ENCODE results near the gene KIR2DL4. TPM values are rescaled to one million over a fixed set of nuclear protein-coding genes. Genes with fewer than 3 reads are reported as not detected.

KIR2DL4 gene
- total RNA-seq, 1 experiment from 2014 or later: not detected

- TF ChIP-seq MAX (IDR thresholded peaks at IDR 0.05) (no peak), EZH2 (IDR thresholded peaks at IDR 0.05) (no peak), SP1 (IDR thresholded peaks at IDR 0.05; ENCODE audit: low read depth) (no peak)
Measured at GRCh38 chr19:54791476-54791875, 11.9 kb upstream of the KIR2DL4 start (continued).

- intact Hi-C loops (cut with micrococcal nuclease): no loop called here
- Histone ChIP-seq H3K4me3 (replicated peaks in 1 of 2; ENCODE audit: low read depth in 1 of 2, low read length in 2 of 2) (no peak overlapping the region), H3K9me2 (ENCODE audit: insufficient read depth) (no peaks in the 10 kb centered on the region), H3K27me3 (ENCODE audit: insufficient read depth, low read length) (peaks cover 40% of the 10 kb centered on the region), H3K4me2 (ENCODE audit: low read length) (no peak overlapping the region), H3K4me1 (ENCODE audit: control insufficient read depth in 1 of 2, insufficient read depth in 2 of 2, low read length in 2 of 2) (no peaks in the 10 kb centered on the region), H3K9ac (ENCODE audit: low read length) (no peak overlapping the region), H4K20me1 (ENCODE audit: insufficient read depth) (no peaks in the 10 kb centered on the region), H3K9me3 (ENCODE audit: control insufficient read depth in 1 of 2, insufficient read depth in 1 of 2, low read depth in 1 of 2, low read length in 2 of 2) (no peaks in the 10 kb centered on the region), H3K36me3 (ENCODE audit: control insufficient read depth in 1 of 2, insufficient read depth in 2 of 2, low read length in 2 of 2) (no peaks in the 10 kb centered on the region), H3K79me2 (ENCODE audit: insufficient read depth, low read length) (no peaks in the 10 kb centered on the region), H3K27ac (ENCODE audit: low read depth, low read length) (no peak overlapping the region), H2AFZ (ENCODE audit: low read depth, low read length, poor library complexity, severe bottlenecking) (no peak overlapping the region)
- no peak for DNase-seq (ENCODE audit: low read depth, low spot score)
- ChIA-PET POLR2A (no interaction called here), RAD21 (ENCODE audit: low non-redundant PET in 1 of 2, low total read pairs in 2 of 2, uncharacterized antibody in 2 of 2, unreplicated experiment in 2 of 2) (no interaction called here), CTCF (no interaction called here)
- no peak for ATAC-seq
- BruUV-seq (replicated peaks): no TSS peak
- TF ChIP-seq ELF1 (IDR thresholded peaks at IDR 0.05; ENCODE audit: borderline replicate concordance, low read depth) (no peak), YY1 (IDR thresholded peaks at IDR 0.05; ENCODE audit: extremely low read depth, insufficient replicate concordance, low read depth, low read length) (no peak), JUND (IDR thresholded peaks at IDR 0.05) (no peak), SIN3A (IDR thresholded peaks at IDR 0.05; ENCODE audit: low read depth) (no peak), ZBTB33 (IDR thresholded peaks at IDR 0.05; ENCODE audit: extremely low read depth, insufficient replicate concordance, low read length) (no peak), SRF (IDR thresholded peaks at IDR 0.05; ENCODE audit: low read depth) (no peak), REST (IDR thresholded peaks at IDR 0.05; ENCODE audit: low read depth) (no peak), ATF3 (IDR thresholded peaks at IDR 0.05) (no peak), RAD21 (IDR thresholded peaks at IDR 0.05; ENCODE audit: low read depth) (no peak), CBX3 (IDR thresholded peaks at IDR 0.05; ENCODE audit: low read depth) (no peak), SP1 (IDR thresholded peaks at IDR 0.05; ENCODE audit: low read depth) (no peak), TCF7L2 (IDR thresholded peaks at IDR 0.05; ENCODE audit: borderline replicate concordance, extremely low read depth, insufficient read depth, insufficient read length) (no peak), MAX (IDR thresholded peaks at IDR 0.05) (no peak), EGR1 (IDR thresholded peaks at IDR 0.05; ENCODE audit: low read depth) (no peak), CTCF (IDR thresholded peaks at IDR 0.05 in 2 of 3, conservative IDR thresholded peaks at IDR 0.05 in 1 of 3; ENCODE audit: borderline replicate concordance in 1 of 3, insufficient read depth in 1 of 3, low read depth in 2 of 3, low read length in 2 of 3) (no peak)
Measured at GRCh38 chr19:54792814-54793213, 10.6 kb upstream of the KIR2DL4 start.
